OCI-M1 (cell line): ENCODE results near the gene SERTM2.
A peak's percentile ranks its signal among the peaks of the same experiment; 100 is the strongest.
"Not testable (repeated sequence)": the region's sequence is repeated elsewhere in the genome, so short reads cannot be mapped to it uniquely, and the experiment has no call there.

ENCODE experiments used
- DNase-seq: peaks from one replicate; lab custom pipeline; 2025; lab: John Stamatoyannopoulos, UW

SERTM2 gene

GRCh38 chrX:111511477-111511876, at the start of gene SERTM2:
TSS of gene SERTM2 (plus strand) at chrX:111511645. CDS start at chrX:111518858, 7,213 bp downstream.
- DNase-seq, result peak; percentile 89

GRCh38 chrX:111465669-111466068, 45.8 kb upstream of the SERTM2 start:
- DNase-seq, result no peak

GRCh38 chrX:111467896-111468295, 43.5 kb upstream of the SERTM2 start:
- DNase-seq, result no peak

- no peak for DNase-seq
Measured at GRCh38 chrX:111470681-111471403, 40.6 kb upstream of the SERTM2 start.

- no peak for DNase-seq
Measured at GRCh38 chrX:111481896-111482295, 29.5 kb upstream of the SERTM2 start.

- DNase-seq, result no peak
Measured at GRCh38 chrX:111483135-111483534, 28.3 kb upstream of the SERTM2 start.

GRCh38 chrX:111483881-111484280, 27.6 kb upstream of the SERTM2 start:
- DNase-seq, result no peak

GRCh38 chrX:111490688-111491087, 20.8 kb upstream of the SERTM2 start:
- DNase-seq, result no peak

- DNase-seq, result no peak
Measured at GRCh38 chrX:111492085-111492484, 19.4 kb upstream of the SERTM2 start.

- DNase-seq, result no peak
Measured at GRCh38 chrX:111498538-111499103, 12.8 kb upstream of the SERTM2 start.

- no peak for DNase-seq
Measured at GRCh38 chrX:111503485-111503993, 7.9 kb upstream of the SERTM2 start.

- peak; percentile 33 for DNase-seq
Measured at GRCh38 chrX:111504941-111505340, 6.5 kb upstream of the SERTM2 start.

- DNase-seq, result no peak
Measured at GRCh38 chrX:111505783-111506182, 5.7 kb upstream of the SERTM2 start.

GRCh38 chrX:111506826-111507225, 4.6 kb upstream of the SERTM2 start:
- no peak for DNase-seq

GRCh38 chrX:111507933-111508332, 3.5 kb upstream of the SERTM2 start:
- DNase-seq, result no peak

GRCh38 chrX:111515298-111515697, 3.9 kb downstream of the SERTM2 start:
- no peak for DNase-seq

- no peak for DNase-seq
Measured at GRCh38 chrX:111518667-111519066, 7.2 kb downstream of the SERTM2 start.

- DNase-seq, result peak; percentile 14
Measured at GRCh38 chrX:111519215-111519614, 7.8 kb downstream of the SERTM2 start.

GRCh38 chrX:111520506-111520905, 9.1 kb downstream of the SERTM2 start:
- DNase-seq, result no peak

GRCh38 chrX:111521169-111521568, 9.7 kb downstream of the SERTM2 start:
- no peak for DNase-seq

- no peak for DNase-seq
Measured at GRCh38 chrX:111543212-111543741, 31.8 kb downstream of the SERTM2 start.

GRCh38 chrX:111549235-111549634, 37.8 kb downstream of the SERTM2 start:
- DNase-seq, result not testable (repeated sequence)

- DNase-seq, result no peak
Measured at GRCh38 chrX:111555406-111555958, 44.0 kb downstream of the SERTM2 start.
